HG03097 (cell line): ENCODE results near the gene USP49.
"Not testable (repeated sequence)": the region's sequence is repeated elsewhere in the genome, so short reads cannot be mapped to it uniquely, and the experiment has no call there.

ENCODE experiments used
- ATAC-seq: cut with Tn5 transposase; IDR thresholded peaks from one replicate; pipeline ENCODE4 v1.9.1; 2021; ENCODE audit not compliant: unreplicated experiment, low FRiP score

The USP49 gene

GRCh38 chr6:41895300-41896233 lies at the start of gene USP49:
Gene USP49 (minus strand): TSS chr6:41895375. CDS start chr6:41806983, 88,392 bp downstream.
- peak; percentile 76 for ATAC-seq

GRCh38 chr6:41943456-41943855 lies 48.3 kb upstream of the USP49 start:
- ATAC-seq = no peak

- ATAC-seq = not testable (repeated sequence)
These were observed 47.7 kb upstream of the USP49 start for GRCh38 chr6:41942882-41943281.

- peak; percentile 14 for ATAC-seq
These were observed 47.1 kb upstream of the USP49 start for GRCh38 chr6:41942067-41942851.

GRCh38 chr6:41941280-41942066 lies 46.3 kb upstream of the USP49 start, which contains the start of gene CCND3:
Gene CCND3 (minus strand): TSS chr6:41941808. CDS start chr6:41941649, 159 bp downstream.
- ATAC-seq = peak; percentile 87

- no peak for ATAC-seq
These were observed 45.6 kb upstream of the USP49 start for GRCh38 chr6:41940759-41941279.

GRCh38 chr6:41939848-41940758 lies 44.9 kb upstream of the USP49 start:
- no peak for ATAC-seq

- no peak for ATAC-seq
These were observed 44.1 kb upstream of the USP49 start for GRCh38 chr6:41939176-41939847.

GRCh38 chr6:41938590-41939175 lies 43.5 kb upstream of the USP49 start:
- no peak for ATAC-seq

GRCh38 chr6:41937861-41938574 lies 42.8 kb upstream of the USP49 start:
- no peak for ATAC-seq

- no peak for ATAC-seq
These were observed 42.3 kb upstream of the USP49 start for GRCh38 chr6:41937472-41937860.

GRCh38 chr6:41936073-41936837 lies 41.1 kb upstream of the USP49 start:
- ATAC-seq = no peak

- ATAC-seq = no peak
These were observed 40.5 kb upstream of the USP49 start for GRCh38 chr6:41935685-41936072.

GRCh38 chr6:41935193-41935574 lies 40.0 kb upstream of the USP49 start:
- ATAC-seq = no peak

- no peak for ATAC-seq
These were observed 39.4 kb upstream of the USP49 start for GRCh38 chr6:41934278-41935192.

- ATAC-seq = no peak
These were observed 37.2 kb upstream of the USP49 start for GRCh38 chr6:41932378-41932777.
